Activated CD4-positive, alpha-beta T cell treated with anti-CD3 and anti-CD28 coated beads for 36 hours (primary cell): ENCODE results near the gene FNIP1. TPM values are rescaled to one million over a fixed set of nuclear protein-coding genes. Genes with fewer than 3 reads are reported as not detected.
"Not testable (repeated sequence)": the region's sequence is repeated elsewhere in the genome, so short reads cannot be mapped to it uniquely, and the experiment has no call there.

ENCODE experiments used
- ATAC-seq: fragments of 200-7000 bp; cut with Tn5 transposase; one replicate; pipeline ENCODE4 v1.10.0; 2021; ENCODE audit warnings: mild to moderate bottlenecking, moderate library complexity
- CTCF ChIA-PET: fragments of 350-600 bp; sonication (Branson Sonifier 250); formaldehyde crosslinking; loops from one replicate; lab custom pipeline; 2021; ENCODE audit warnings: antibody characterized with exemption; lab: Charles Lee
- POLR2A ChIA-PET: fragments of 350-600 bp; sonication (Branson Sonifier 250); formaldehyde crosslinking; loops from one replicate; lab custom pipeline; 2021; ENCODE audit warnings: antibody characterized with exemption, inconsistent platforms; lab: Charles Lee
- DNase-seq: peaks from one replicate; pipeline ENCODE4 v3.0.0-alpha.2; 2020
- H3K27ac Mint-ChIP-seq: one replicate; pipeline ENCODE4 v1.8.0; 2021; ENCODE audit warnings: mixed read lengths
- H3K27me3 Mint-ChIP-seq: one replicate; pipeline ENCODE4 v1.8.0; 2021; ENCODE audit warnings: mixed read lengths
- H3K36me3 Mint-ChIP-seq: one replicate; pipeline ENCODE4 v1.8.0; 2021; ENCODE audit warnings: low read depth, mixed read lengths
- H3K4me1 Mint-ChIP-seq: one replicate; pipeline ENCODE4 v1.8.0; 2021; ENCODE audit warnings: mixed read lengths
- H3K4me3 Mint-ChIP-seq: one replicate; pipeline ENCODE4 v1.8.0; 2021; ENCODE audit warnings: mild to moderate bottlenecking, moderate library complexity, mixed read lengths
- H3K9me3 Mint-ChIP-seq: one replicate; pipeline ENCODE4 v1.8.0; 2021; ENCODE audit warnings: low read depth, mixed read lengths
- intact Hi-C, 2 experiments: fragments of 100-400 bp; cut with DNase I in 1 of 2; cut with micrococcal nuclease in 1 of 2; formaldehyde crosslinking; loops; one replicate each; pipeline versions ENCODE4 v1.14.2 to v1.15.1; 2022 to 2024; cut with DNase I, micrococcal nuclease
- total RNA-seq, 2 experiments: library from RNA; stranded (reverse); gene quantifications; one replicate each; pipeline ENCODE4 v1.2.3, GENCODE V29; 2021

FNIP1 gene
- total RNA-seq: 10 to 100 TPM; 14.2 to 16.3 TPM

- peaks cover 28% of the 10 kb centered on the region for H3K4me1 Mint-ChIP-seq
- H3K9me3 Mint-ChIP-seq: no peaks in the 10 kb centered on the region
- peak; percentile 98 for ATAC-seq
- intact Hi-C loops: loop anchor here (1.0 to 10.0 kb wide), 16 partner anchors 50 to 630 kb away; partner anchors contain the start of genes RAPGEF6 (in 2 of the 2), CDC42SE2 (in 1 of the 2), LYRM7 (in 1 of the 2) and SLC22A4 (in 1 of the 2)
- peak within 1 kb of the TSS; percentile 99 for H3K4me3 Mint-ChIP-seq
- POLR2A ChIA-PET: interaction anchor here (1.3 kb wide), 1 partner anchor 165 kb away, joined by 4 read pairs; no protein-coding TSS in a partner anchor
- H3K36me3 Mint-ChIP-seq: peaks cover 19% of the 10 kb centered on the region
- peak; percentile 99 for DNase-seq
- H3K27me3 Mint-ChIP-seq: no peaks in the 10 kb centered on the region
- peak within 1 kb of the TSS; percentile 91 for H3K27ac Mint-ChIP-seq
- CTCF ChIA-PET: interaction anchor here (0.6 to 1.3 kb wide), 3 partner anchors 74 to 803 kb away, joined by 3 to 4 read pairs (median 3); no protein-coding TSS in a partner anchor
Observed at GRCh38 chr5:131796793-131797693, at the start of gene FNIP1. TSS of gene FNIP1 (minus strand) at chr5:131797017. CDS start at chr5:131796921, 96 bp downstream.

- H3K4me1 Mint-ChIP-seq: no peaks in the 10 kb centered on the region
- peaks cover 10% of the 10 kb centered on the region for H3K36me3 Mint-ChIP-seq
- no peak for ATAC-seq
- CTCF ChIA-PET: no interaction called here
- DNase-seq: no peak
- POLR2A ChIA-PET: no interaction called here
- H3K9me3 Mint-ChIP-seq: peaks cover 42% of the 10 kb centered on the region
- intact Hi-C loops: no loop called here
- H3K27ac Mint-ChIP-seq: no peak overlapping the region
- H3K4me3 Mint-ChIP-seq: no peak overlapping the region
- H3K27me3 Mint-ChIP-seq: no peaks in the 10 kb centered on the region
Observed at GRCh38 chr5:131846536-131846935, 49.7 kb upstream of the FNIP1 start.

GRCh38 chr5:131845828-131846227 lies 49.0 kb upstream of the FNIP1 start:
- peaks cover 44% of the 10 kb centered on the region for H3K9me3 Mint-ChIP-seq
- no peak for ATAC-seq
- peaks cover 10% of the 10 kb centered on the region for H3K36me3 Mint-ChIP-seq
- H3K4me1 Mint-ChIP-seq: no peaks in the 10 kb centered on the region
- no peak for DNase-seq
- no peaks in the 10 kb centered on the region for H3K27me3 Mint-ChIP-seq
- ChIA-PET CTCF (interaction anchor here (0.6 kb wide), 1 partner anchor 258 kb away, joined by 4 read pairs; no protein-coding TSS in a partner anchor), POLR2A (no interaction called here)
- H3K4me3 Mint-ChIP-seq: no peak overlapping the region
- intact Hi-C loops: no loop called here
- H3K27ac Mint-ChIP-seq: no peak overlapping the region

DNA sequence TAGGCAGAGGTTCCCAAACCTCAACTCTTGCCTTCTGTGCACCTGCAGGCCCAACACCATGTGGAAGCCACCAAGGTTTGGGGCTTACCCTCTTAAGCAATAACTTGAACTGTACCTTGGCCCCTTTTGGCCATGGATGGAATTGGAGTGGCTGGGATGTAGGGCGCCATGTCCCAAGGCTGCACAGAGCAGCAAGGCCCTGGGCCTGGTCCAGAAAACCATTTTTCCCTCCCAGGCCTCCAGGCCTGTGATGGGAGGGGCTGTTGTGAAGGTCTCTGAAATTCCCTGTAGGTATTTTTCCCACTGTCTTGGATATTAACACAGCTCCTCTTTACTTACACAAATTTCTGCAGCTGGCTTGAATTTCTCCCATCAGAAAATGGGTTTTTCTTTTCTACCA lies 46.2 kb upstream of the FNIP1 start:
- H3K36me3 Mint-ChIP-seq, DNase-seq, POLR2A ChIA-PET, ATAC-seq, H3K27me3 Mint-ChIP-seq, H3K27ac Mint-ChIP-seq, intact Hi-C loops, H3K4me1 Mint-ChIP-seq, H3K4me3 Mint-ChIP-seq: not testable (repeated sequence)
- H3K9me3 Mint-ChIP-seq: peaks cover 46% of the 10 kb centered on the region
- CTCF ChIA-PET: interaction anchor here (0.6 kb wide), 1 partner anchor 694 kb away, joined by 3 read pairs; no protein-coding TSS in a partner anchor

GRCh38 chr5:131832702-131833101 lies 35.9 kb upstream of the FNIP1 start:
- CTCF ChIA-PET, intact Hi-C loops, H3K27me3 Mint-ChIP-seq, H3K9me3 Mint-ChIP-seq, DNase-seq, H3K4me1 Mint-ChIP-seq, H3K27ac Mint-ChIP-seq, POLR2A ChIA-PET, H3K4me3 Mint-ChIP-seq, ATAC-seq, H3K36me3 Mint-ChIP-seq: not testable (repeated sequence)

DNA sequence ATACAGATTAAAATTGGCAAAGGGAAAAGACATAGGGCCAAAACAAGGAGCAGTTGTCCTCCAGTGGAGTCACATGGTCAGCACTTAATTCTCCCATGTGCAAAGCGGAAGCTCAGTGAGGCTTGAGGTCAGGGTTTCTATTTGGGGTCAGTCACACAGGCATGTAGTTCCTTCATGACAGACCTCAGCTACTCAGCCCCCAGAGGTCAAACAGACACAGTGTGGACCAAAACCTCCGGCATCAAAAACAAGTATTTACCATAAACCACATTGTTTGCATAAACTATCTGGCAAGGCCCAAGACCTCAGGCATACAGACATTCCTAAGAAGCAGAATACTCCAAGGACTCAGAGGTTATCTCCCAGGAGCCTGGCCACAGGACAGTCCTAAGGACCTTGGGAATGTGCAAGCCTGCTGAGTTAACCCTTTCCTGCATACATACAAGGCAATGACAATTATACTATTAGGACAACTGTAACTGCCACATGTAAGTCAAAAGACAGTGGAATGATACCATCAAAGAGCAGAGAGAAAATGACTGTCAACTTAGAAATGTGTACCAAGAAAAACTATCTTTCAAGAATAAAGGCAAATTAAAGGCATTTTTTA lies 28.7 kb upstream of the FNIP1 start:
- peaks cover 4% of the 10 kb centered on the region for H3K9me3 Mint-ChIP-seq
- no peaks in the 10 kb centered on the region for H3K36me3 Mint-ChIP-seq
- no peak overlapping the region for H3K27ac Mint-ChIP-seq
- H3K27me3 Mint-ChIP-seq: peaks cover 2% of the 10 kb centered on the region
- DNase-seq (no peak), ATAC-seq (no peak)
- intact Hi-C loops: no loop called here
- POLR2A ChIA-PET: no interaction called here
- no peaks in the 10 kb centered on the region for H3K4me1 Mint-ChIP-seq
- CTCF ChIA-PET: interaction anchor here (1.4 kb wide), 1 partner anchor 182 kb away, joined by 4 read pairs; no protein-coding TSS in a partner anchor
- no peak overlapping the region for H3K4me3 Mint-ChIP-seq

DNA sequence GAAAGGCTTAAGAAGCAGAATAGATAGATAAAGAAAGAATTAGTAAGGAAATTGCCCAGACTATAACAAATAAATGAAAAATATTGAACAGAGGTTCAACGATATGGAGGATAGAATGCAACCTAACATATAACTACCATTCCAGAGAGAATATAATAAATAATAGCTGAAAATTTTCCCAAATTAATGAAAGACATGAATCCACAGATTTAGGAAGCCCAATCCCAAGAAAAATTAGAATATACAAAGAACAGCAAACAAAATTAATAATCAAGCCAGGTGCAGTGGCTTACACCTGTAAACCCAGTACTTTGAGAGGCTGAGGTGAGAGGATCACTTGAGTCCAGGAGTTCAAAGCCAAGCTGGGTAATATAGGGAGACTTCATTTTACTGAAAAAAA lies 27.8 kb upstream of the FNIP1 start:
- DNase-seq (no peak), ATAC-seq (no peak)
- POLR2A ChIA-PET: no interaction called here
- Mint-ChIP-seq H3K9me3 (peaks cover 4% of the 10 kb centered on the region), H3K36me3 (no peaks in the 10 kb centered on the region), H3K27me3 (peaks cover 2% of the 10 kb centered on the region), H3K4me1 (no peaks in the 10 kb centered on the region), H3K4me3 (no peak overlapping the region), H3K27ac (no peak overlapping the region)
- intact Hi-C loops: no loop called here
- CTCF ChIA-PET: interaction anchor here (1.4 kb wide), 1 partner anchor 183 kb away, joined by 4 read pairs; no protein-coding TSS in a partner anchor

- Mint-ChIP-seq H3K36me3 (no peaks in the 10 kb centered on the region), H3K4me3 (no peak overlapping the region), H3K27me3 (no peaks in the 10 kb centered on the region), H3K27ac (no peak overlapping the region), H3K4me1 (peaks cover 2% of the 10 kb centered on the region), H3K9me3 (peaks cover 3% of the 10 kb centered on the region)
- intact Hi-C loops: no loop called here
- CTCF ChIA-PET: no interaction called here
- ATAC-seq: no peak
- no peak for DNase-seq
- POLR2A ChIA-PET: no interaction called here
Observed at GRCh38 chr5:131821221-131821620, 24.4 kb upstream of the FNIP1 start.

DNA sequence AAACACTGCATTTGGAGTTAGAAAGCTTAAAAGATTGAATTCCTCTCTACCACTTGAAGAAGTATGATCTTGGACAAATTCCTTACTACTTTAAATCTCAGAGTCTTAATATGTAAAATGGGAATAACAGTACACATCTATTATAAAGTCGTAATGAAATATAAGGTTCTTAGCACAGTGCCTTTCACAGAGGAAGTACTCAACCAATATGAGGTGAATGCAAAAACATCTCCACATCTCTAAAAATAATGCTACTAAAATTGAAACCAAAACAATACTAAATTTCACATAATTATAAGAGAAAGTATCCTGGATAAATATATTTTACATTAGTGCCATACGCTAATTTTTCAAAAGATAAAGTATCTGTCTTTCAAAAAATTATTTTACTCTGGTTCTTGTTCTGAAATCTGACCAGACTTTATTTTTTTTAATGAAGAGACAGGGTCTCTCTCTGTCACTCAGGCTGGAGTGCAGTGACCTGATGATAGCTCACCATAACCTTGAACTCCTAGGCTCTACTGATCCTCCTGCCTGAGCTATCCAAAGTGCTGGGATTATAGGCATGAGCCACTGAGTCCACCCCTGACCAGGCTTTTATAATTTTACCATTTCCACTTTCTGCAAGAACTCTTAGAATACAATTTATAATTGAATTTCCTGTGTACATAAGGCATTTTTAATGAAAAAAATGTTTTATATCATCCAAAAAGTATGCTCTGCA lies 21.3 kb upstream of the FNIP1 start:
- Mint-ChIP-seq H3K36me3 (no peaks in the 10 kb centered on the region), H3K4me3 (no peak overlapping the region), H3K9me3 (no peaks in the 10 kb centered on the region), H3K4me1 (peaks cover 2% of the 10 kb centered on the region), H3K27ac (no peak overlapping the region), H3K27me3 (no peaks in the 10 kb centered on the region)
- POLR2A ChIA-PET: no interaction called here
- CTCF ChIA-PET: interaction anchor here (1.5 kb wide), 1 partner anchor 11 kb away, joined by 7 read pairs; no protein-coding TSS in a partner anchor
- ATAC-seq (no peak), DNase-seq (no peak)
- intact Hi-C loops: no loop called here

DNA sequence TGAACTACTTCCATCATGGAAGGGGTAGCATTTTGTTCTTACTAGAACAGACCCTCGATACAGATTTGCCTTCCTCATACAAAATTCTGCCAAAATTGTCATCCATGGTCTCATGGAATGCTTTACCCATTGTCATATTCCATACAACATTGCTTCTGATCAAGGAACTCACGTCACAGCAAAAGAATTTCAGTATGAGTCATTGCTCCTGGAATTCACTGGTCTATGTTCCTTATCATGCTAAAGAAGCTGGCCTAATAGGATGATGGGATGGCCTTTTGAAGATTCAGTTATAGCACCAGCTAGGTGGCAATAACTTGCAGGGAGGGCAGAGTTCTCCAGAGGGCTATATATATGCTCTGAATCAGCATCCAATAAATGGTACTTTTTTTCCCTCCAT lies 18.2 kb upstream of the FNIP1 start:
- H3K27ac Mint-ChIP-seq: no peak overlapping the region
- ChIA-PET POLR2A (no interaction called here), CTCF (no interaction called here)
- no peaks in the 10 kb centered on the region for H3K9me3 Mint-ChIP-seq
- ATAC-seq: no peak
- intact Hi-C loops: no loop called here
- H3K27me3 Mint-ChIP-seq: no peaks in the 10 kb centered on the region
- no peak for DNase-seq
- no peak overlapping the region for H3K4me3 Mint-ChIP-seq
- H3K4me1 Mint-ChIP-seq: peaks cover 2% of the 10 kb centered on the region
- H3K36me3 Mint-ChIP-seq: no peaks in the 10 kb centered on the region
